Measurements from ENCODE around the gene ST3GAL4. TPM values are rescaled to one million over a fixed set of nuclear protein-coding genes. Genes with fewer than 3 reads are reported as not detected.
"Not testable (repeated sequence)": the region's sequence is repeated elsewhere in the genome, so short reads cannot be mapped to it uniquely, and the experiment has no call there.

The ST3GAL4 gene
- total RNA-seq, 2 donors from 2014 or later: 29.2 to 192 TPM

DNA sequence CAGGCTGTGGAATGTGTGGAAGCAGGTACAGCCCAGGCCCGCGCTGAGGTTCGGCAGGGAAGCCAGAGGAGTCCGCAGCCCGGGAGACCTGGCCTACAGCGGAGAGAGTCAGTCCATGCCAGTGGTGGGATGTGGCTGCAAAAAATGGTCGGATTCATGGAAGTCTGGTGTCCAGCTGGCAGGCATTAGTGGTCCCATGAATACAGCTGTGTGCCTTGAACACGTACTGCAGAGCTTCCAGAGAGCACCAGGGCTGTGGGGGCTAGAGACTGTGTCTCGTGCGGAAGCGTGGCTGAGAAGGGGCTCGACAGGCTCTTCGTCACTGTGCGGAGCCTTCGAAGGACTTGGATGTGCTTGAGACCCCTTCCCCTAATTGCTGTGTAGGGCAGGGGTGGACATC, 40.8 kb downstream of the ST3GAL4 start:
- H3K27me3 ChIP-seq (replicated peaks; ENCODE audit: insufficient read depth); DNase-seq (ENCODE audit: low spot score); H3K4me3 ChIP-seq; H3K4me1 ChIP-seq (replicated peaks); H3K36me3 ChIP-seq; H3K9me3 ChIP-seq; intact Hi-C loops (cut with DNase I); H3K27ac ChIP-seq: not testable (repeated sequence)
- 92% methylated on average over 15 of the region's 15 CpGs for WGBS

DNA sequence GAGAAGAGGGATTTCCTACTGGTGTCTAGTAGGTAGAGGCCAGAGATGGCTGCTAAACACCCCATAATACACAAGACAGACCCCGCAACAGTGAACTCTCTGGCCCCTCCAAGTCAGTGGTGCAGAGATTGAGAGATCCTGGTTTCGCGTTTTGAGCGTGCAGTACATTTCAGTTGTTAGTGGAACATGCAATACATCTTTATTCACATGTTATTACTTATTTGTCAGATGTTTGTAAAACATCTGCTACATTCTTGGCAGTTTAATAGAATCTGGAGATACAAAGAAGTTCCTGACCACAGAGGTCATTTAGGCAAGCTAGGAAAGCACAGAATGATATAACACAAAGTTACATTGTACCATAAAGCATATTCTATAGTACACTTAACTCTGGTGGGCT, 41.5 kb downstream of the ST3GAL4 start:
- 82% methylated on average over 4 of the region's 4 CpGs for WGBS
- no peak overlapping the region for H3K4me3 ChIP-seq
- no peak overlapping the region for H3K27ac ChIP-seq
- no peak for DNase-seq (ENCODE audit: low spot score)
- no peaks in the 10 kb centered on the region for H3K27me3 ChIP-seq (replicated peaks; ENCODE audit: insufficient read depth)
- no peak for TF ChIP-seq POLR2AphosphoS5 (IDR thresholded peaks at IDR 0.05)
- TF ChIP-seq, protein P1, sequence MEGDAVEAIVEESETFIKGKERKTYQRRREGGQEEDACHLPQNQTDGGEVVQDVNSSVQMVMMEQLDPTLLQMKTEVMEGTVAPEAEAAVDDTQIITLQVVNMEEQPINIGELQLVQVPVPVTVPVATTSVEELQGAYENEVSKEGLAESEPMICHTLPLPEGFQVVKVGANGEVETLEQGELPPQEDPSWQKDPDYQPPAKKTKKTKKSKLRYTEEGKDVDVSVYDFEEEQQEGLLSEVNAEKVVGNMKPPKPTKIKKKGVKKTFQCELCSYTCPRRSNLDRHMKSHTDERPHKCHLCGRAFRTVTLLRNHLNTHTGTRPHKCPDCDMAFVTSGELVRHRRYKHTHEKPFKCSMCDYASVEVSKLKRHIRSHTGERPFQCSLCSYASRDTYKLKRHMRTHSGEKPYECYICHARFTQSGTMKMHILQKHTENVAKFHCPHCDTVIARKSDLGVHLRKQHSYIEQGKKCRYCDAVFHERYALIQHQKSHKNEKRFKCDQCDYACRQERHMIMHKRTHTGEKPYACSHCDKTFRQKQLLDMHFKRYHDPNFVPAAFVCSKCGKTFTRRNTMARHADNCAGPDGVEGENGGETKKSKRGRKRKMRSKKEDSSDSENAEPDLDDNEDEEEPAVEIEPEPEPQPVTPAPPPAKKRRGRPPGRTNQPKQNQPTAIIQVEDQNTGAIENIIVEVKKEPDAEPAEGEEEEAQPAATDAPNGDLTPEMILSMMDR (IDR thresholded peaks at IDR 0.05): no peak
- no peak for TF ChIP-seq POLR2A (IDR thresholded peaks at IDR 0.05)
- H3K4me1 ChIP-seq (replicated peaks): no peaks in the 10 kb centered on the region
- H3K9me3 ChIP-seq: no peaks in the 10 kb centered on the region
- intact Hi-C loops (cut with DNase I): no loop called here
- no peaks in the 10 kb centered on the region for H3K36me3 ChIP-seq

DNA sequence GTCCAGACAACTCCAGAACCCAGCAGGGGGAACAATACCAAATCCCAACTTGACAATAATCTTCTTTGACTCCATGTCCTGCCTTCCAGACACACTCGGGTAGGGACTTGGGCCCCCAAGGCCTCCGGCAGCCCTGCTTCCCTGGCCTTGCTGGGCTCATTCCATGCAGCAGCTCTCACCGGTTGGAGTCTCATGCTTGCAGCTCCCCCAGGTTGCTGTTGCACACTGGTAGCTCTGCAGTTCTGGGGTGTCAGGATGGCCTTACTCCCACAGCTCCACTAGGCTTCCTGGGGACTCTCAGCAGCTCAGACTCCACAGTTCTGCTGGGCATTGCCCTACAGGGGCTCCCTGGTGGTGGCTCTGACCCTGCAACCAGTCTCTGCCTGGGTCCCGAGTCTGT, 42.8 kb downstream of the ST3GAL4 start:
- intact Hi-C loops (cut with DNase I): no loop called here
- TF ChIP-seq POLR2A (IDR thresholded peaks at IDR 0.05) (no peak), POLR2AphosphoS5 (IDR thresholded peaks at IDR 0.05) (no peak)
- TF ChIP-seq, protein P1 (IDR thresholded peaks at IDR 0.05): no peak
- DNase-seq (ENCODE audit: low spot score): no peak
- H3K4me1 ChIP-seq (replicated peaks): no peaks in the 10 kb centered on the region
- no peaks in the 10 kb centered on the region for H3K9me3 ChIP-seq
- WGBS: 93% methylated on average over 4 of the region's 4 CpGs
- no peaks in the 10 kb centered on the region for H3K36me3 ChIP-seq
- H3K4me3 ChIP-seq: no peak overlapping the region
- no peaks in the 10 kb centered on the region for H3K27me3 ChIP-seq (replicated peaks; ENCODE audit: insufficient read depth)
- H3K27ac ChIP-seq: no peak overlapping the region

DNA sequence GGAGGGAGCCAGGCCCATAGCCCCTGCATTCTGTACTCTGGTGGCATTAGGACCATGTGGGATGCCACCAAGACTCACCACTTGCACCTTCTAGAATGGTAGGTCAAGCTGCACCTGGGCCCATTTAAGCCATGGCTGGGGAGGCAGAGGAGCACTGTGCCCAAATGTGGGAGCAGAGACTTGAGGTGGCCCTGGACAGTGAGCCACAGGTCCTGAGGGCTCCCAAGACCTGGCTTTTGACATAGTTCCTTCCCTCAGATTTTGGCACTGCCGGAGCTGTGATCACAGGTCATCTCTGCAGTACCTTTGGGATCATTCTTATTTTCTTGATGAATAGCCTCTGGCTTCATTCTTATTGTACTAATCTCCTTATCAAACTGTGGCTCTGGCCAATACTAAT, 43.2 kb downstream of the ST3GAL4 start:
- intact Hi-C loops (cut with DNase I): no loop called here
- H3K4me1 ChIP-seq (replicated peaks): no peaks in the 10 kb centered on the region
- 100% methylated on average over 1 of the region's 1 CpG for WGBS

DNA sequence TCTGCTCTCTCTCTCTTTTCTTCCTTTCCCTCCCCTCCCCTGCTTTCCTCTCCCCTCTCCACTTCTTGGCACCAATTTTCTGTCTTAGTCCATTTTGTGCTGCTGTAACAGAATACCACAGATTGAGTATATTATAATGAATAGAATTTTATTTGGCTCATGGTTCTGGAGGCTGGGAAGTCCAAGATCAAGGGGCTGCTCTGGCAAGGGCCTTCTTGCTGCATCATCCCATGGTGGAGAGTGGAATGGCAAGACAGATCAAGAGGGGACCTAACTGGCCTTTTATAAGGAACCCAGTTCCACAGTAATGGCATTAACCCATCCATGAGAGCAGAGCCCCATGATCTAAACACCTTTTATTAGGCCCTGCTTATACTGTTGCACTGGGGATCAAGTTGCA, 44.5 kb downstream of the ST3GAL4 start:
- Histone ChIP-seq H3K4me3 (no peak overlapping the region), H3K36me3 (no peaks in the 10 kb centered on the region), H3K9me3 (no peaks in the 10 kb centered on the region), H3K27ac (no peak overlapping the region), H3K4me1 (replicated peaks) (no peaks in the 10 kb centered on the region), H3K27me3 (replicated peaks; ENCODE audit: insufficient read depth) (no peaks in the 10 kb centered on the region)
- TF ChIP-seq POLR2AphosphoS5 (IDR thresholded peaks at IDR 0.05) (no peak), POLR2A (IDR thresholded peaks at IDR 0.05) (no peak)
- TF ChIP-seq, protein P1 (IDR thresholded peaks at IDR 0.05): no peak
- intact Hi-C loops (cut with DNase I): no loop called here
- no peak for DNase-seq (ENCODE audit: low spot score)

More for the DNA sequence above, 43.2 kb downstream of the ST3GAL4 start:
- H3K27me3 ChIP-seq (replicated peaks; ENCODE audit: insufficient read depth): no peaks in the 10 kb centered on the region
- TF ChIP-seq POLR2AphosphoS5 (IDR thresholded peaks at IDR 0.05) (no peak), POLR2A (IDR thresholded peaks at IDR 0.05) (no peak)
- TF ChIP-seq, protein P1 (IDR thresholded peaks at IDR 0.05): no peak
- H3K9me3 ChIP-seq: no peaks in the 10 kb centered on the region
- H3K36me3 ChIP-seq: no peaks in the 10 kb centered on the region
- DNase-seq (ENCODE audit: low spot score): no peak
- no peak overlapping the region for H3K27ac ChIP-seq
- H3K4me3 ChIP-seq: no peak overlapping the region
